ENCODE measurements around the gene DNMT3A.

DNMT3A gene

DNA sequence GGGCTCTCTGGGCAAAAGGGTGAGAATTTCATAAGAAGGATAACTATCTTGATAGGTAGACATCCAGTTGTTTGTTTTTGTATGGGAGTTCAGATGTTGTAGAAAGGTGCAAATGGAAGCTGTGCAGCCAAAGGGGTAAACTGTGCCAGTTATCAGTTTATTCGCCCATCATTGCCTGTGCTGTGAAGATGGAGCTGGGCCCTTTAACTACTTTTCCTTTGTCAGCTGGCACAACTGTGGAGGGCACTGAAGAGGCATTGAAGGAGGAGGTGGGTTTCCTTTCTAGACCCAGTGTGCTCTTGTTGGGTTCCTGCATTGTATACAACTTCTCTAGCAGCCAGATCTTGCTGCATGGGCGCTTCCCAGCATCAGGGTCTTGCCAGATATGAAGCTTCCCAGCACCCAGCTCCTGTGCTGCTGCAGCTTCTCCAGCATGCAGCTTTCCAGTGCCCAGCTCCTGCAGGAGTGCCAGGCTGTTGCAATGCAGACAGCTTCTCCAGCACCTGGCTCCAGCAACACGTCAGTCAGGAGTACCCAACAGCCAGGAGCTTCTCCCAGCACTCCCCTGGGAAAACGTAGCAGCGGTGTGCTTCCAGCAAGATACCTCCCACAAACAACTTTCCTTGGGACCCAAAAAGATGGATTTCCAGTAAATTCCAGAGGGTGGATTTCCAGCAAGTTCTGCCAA, 15.3 kb downstream of the DNMT3A start:
- no peak for DNase-seq (ENCODE audit: low read depth, low spot score)

- no peak for DNase-seq (ENCODE audit: low read depth, low spot score)
Observed at GRCh38 chr2:25324905-25325592, 16.7 kb downstream of the DNMT3A start.

GRCh38 chr2:25324251-25324650, 17.5 kb downstream of the DNMT3A start:
- DNase-seq (ENCODE audit: low read depth, low spot score) = no peak

GRCh38 chr2:25323610-25324189, 18.0 kb downstream of the DNMT3A start:
- no peak for DNase-seq (ENCODE audit: low read depth, low spot score)

GRCh38 chr2:25323042-25323514, 18.6 kb downstream of the DNMT3A start:
- DNase-seq (ENCODE audit: low read depth, low spot score) = peak; percentile 70

DNA sequence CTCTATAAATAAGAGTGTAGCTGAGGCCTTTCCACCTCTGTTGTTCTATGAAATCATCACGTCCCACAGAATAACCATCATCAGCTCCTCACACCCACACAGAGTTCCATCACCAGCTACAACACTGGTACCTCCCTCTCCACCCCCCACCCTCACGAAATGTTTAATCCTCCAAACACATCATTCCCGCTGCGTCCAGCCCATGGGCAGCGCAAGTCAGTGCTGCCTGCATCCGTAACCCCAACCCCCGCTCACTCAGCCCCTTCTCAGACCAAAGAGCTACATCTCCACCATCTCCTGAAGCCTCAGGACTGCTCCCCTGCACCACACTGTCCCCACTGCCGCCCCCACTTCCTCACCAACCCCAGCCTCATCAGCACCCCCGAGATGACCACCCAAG, 19.4 kb downstream of the DNMT3A start:
- no peak for DNase-seq (ENCODE audit: low read depth, low spot score)

DNA sequence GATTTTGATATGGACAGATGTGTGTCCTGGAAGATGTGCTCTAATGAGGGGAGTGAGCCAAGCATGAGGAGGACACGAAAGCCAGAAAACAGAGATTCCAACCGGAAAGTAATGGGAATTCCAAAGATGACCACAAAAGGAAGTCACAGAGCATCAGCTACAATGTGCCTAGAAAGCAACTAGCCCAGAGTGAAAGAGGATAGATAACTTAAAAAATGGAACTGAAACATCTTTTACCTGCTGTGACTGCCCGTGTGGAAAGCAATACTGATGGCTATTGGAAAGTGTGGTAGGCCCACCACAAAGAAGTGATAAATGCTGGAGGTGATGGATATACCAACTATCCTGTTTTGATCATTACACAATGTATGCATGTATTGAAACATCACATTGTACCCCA, 21.6 kb downstream of the DNMT3A start:
- no peak for DNase-seq (ENCODE audit: low read depth, low spot score)

DNA sequence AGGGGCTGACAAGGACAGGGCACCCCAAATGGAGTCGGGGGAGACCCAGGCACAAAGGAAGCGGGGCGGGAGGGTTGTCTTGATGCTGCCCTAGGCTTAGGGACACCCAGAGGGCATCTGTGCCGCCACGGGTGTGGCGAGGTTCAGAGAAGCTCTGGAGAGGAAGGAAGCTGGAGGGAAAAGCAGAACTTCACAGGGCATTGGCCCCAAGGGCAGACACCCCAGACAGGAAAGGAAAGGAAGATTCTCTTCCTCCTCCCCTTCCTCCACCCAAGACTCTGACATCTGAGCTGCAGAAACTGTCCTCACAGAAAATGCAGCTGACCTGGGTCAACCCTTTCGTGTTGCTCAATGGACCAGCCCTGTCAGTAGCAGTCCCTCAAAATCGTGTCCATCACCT, 25.6 kb downstream of the DNMT3A start:
- no peak for DNase-seq (ENCODE audit: low read depth, low spot score)

DNA sequence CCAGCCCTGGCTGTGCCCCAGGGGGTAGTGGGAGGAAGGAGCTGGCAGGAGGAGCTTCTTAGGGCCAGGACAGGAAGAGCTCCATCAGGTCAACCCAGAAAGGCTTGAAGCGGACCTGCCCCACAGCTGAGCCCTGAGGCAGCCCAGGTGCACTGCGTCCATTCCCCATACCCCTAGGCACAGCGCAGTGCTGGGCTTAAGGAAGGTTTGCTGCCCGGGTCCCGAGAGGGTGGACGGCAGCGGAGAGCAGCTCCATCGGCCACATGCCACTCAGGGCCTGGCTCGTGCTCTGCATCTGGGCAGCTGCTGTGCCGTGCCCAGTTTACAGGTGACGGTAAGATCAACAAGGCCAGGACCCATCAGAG, 26.4 kb downstream of the DNMT3A start:
- DNase-seq (ENCODE audit: low read depth, low spot score) = no peak

- DNase-seq (ENCODE audit: low read depth, low spot score) = peak; percentile 71
Observed at GRCh38 chr2:25314514-25315315, 27.0 kb downstream of the DNMT3A start.

DNA sequence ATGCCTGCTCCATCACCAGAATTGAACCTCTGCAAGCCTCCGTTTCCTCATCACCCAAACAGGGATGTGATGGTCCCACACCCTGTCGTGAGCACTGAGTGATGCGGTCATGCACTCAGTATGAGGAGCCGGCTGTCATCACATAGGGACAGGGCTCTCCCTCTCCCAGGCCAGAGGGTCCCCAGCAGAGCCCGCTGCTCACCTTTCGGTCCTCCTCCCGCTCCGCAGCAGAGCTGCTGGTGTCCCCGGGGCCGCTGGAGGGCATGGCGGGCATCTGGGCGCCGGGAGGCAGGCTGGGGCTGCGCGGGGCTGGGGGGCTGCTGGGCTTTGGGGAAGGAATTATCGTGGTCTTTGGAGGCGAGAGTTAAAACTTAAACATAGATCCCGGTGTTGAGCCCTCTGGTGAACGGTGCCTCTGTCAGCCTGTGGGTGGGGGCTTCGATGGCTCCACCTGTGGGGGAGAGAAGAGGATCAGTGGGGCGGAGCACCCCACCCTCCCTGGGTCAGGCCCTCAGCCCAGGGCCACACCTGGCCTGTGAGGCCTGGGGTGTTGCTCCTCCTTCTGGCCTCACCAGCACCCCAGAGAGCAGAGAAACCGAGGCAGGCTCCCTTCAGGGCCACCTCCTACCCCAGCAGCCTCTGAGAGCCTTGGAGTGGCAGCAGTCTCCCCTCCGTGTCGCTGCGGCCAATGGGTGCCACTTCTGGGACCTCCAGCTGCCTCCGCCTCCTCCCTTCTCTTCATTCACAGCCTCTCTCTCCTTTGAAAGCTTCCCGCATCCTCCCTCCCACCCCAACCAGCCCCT, 27.8 kb downstream of the DNMT3A start:
- no peak for DNase-seq (ENCODE audit: low read depth, low spot score)

GRCh38 chr2:25312958-25313710, 28.6 kb downstream of the DNMT3A start:
- no peak for DNase-seq (ENCODE audit: low read depth, low spot score)

- DNase-seq (ENCODE audit: low read depth, low spot score) = no peak
Observed at GRCh38 chr2:25311865-25312575, 29.7 kb downstream of the DNMT3A start.

DNA sequence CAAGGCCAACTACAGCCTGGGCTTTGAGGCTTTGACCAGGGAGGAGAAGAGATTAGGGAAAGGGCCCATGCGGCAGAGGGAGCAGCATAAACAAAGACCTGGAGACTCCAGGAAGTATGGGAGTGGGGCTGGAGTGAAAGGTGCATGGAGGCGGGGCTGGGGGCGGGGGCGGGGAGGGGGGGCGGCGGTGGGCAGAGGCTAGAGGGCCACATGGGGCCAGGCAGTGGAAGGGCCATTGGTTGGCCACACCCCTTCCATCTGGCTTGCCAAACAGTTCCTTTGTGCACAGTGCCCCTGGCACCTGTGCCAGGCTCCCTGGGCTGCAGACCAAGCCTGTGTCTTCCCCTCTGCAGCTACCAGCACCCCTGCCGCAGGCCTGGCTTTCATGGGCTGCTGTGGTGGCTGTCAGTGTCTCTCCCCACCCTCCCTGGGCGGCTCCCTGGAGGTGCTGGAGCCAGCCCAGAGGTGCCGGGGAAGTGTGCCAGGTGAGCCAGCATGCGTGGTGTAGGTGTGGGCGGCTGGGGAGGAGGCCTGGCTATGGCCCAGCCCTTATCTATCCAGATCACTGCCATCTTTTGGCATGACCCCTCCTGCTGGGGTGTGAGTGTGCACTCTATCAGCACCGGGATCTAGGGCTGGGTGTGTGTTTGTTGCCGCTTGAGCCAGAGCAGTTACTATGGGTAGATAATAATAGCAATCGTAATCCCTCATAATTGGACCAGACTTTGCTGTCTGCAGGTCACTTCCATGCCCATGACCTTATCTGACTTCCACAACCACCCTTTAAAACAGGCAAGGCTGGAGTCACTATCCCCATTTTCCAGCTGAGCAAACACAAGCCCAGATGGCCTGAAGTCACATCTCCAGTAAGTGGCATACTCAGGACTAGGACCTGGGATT, 30.5 kb downstream of the DNMT3A start:
- DNase-seq (ENCODE audit: low read depth, low spot score) = no peak

DNA sequence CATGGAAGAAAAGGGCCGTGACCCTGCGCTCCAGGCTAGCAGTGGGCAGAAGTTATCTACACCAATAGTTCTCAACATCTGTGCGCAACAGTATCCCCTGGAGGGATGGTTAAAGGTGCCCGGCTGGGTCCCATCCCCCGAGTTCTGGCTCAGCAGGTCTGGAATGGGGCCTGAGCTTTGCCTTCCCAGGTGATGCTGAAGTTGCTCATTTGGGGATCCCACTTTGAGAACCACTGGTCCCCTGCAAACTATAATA, 31.1 kb downstream of the DNMT3A start:
- DNase-seq (ENCODE audit: low read depth, low spot score) = no peak

DNA sequence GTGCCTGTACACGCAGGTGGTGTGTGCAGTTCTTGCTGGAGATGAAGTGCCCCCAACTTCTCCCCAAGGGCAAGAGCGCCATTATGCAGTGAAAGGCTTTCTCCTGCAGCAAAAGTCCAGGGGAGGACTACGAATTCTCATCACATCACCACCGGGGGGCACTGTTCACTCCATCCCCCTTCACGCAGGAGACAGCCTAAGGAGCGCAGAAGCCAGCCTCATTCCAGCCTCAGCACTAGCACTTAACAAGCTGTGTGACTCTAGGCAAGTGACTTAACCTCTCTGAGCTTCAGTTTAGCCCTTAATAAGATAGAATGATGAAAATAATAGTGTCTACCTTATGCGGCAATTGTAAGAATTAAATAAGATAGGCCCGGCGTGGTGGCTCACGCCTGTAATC, 32.3 kb downstream of the DNMT3A start:
- DNase-seq (ENCODE audit: low read depth, low spot score) = no peak

GRCh38 chr2:25308599-25308998, 33.1 kb downstream of the DNMT3A start:
- no peak for DNase-seq (ENCODE audit: low read depth, low spot score)

- no peak for DNase-seq (ENCODE audit: low read depth, low spot score)
Observed at GRCh38 chr2:25307949-25308557, 33.7 kb downstream of the DNMT3A start.
